Lower leg skin (tissue), 3 donors: ENCODE results near the gene TTC29.

Source experiments
- POLR2A ChIP-seq, 2 donors: fragments of 450-650 bp; IDR thresholded peaks; one replicate each; pipeline ENCODE4 v1.6.1; 2016 to 2017; ENCODE audit warnings: antibody characterized with exemption in 2 of 2, mild to moderate bottlenecking in 1 of 2, moderate library complexity in 1 of 2
- TF ChIP-seq, protein P1 (sequence below), 3 donors: fragments of 450-650 bp; IDR thresholded peaks; one replicate each; pipeline ENCODE4 v1.5.1; 2016; ENCODE audit warnings: antibody characterized with exemption in 3 of 3, mild to moderate bottlenecking in 3 of 3, moderate library complexity in 2 of 3

DNA sequence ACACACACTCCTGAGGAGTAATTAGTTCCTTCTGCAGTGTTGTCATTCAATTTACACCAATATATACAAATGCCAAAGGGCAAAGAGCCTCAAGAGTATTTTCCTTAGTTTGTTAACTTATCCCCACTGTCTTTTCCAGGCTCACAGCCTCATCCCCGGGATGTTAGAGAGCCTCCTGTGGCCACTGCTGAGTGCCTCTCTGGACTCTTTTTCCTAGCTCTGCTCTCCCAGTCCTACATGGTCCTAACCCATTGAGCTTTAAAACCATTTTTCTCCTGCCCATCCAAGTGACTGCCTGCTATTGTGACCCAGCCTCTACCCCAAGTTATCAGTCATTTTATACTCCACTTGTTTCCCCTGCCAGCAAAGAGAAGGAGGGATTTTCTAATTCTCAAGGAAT is 23.5 kb upstream of the TTC29 start:
- TF ChIP-seq, protein P1, sequence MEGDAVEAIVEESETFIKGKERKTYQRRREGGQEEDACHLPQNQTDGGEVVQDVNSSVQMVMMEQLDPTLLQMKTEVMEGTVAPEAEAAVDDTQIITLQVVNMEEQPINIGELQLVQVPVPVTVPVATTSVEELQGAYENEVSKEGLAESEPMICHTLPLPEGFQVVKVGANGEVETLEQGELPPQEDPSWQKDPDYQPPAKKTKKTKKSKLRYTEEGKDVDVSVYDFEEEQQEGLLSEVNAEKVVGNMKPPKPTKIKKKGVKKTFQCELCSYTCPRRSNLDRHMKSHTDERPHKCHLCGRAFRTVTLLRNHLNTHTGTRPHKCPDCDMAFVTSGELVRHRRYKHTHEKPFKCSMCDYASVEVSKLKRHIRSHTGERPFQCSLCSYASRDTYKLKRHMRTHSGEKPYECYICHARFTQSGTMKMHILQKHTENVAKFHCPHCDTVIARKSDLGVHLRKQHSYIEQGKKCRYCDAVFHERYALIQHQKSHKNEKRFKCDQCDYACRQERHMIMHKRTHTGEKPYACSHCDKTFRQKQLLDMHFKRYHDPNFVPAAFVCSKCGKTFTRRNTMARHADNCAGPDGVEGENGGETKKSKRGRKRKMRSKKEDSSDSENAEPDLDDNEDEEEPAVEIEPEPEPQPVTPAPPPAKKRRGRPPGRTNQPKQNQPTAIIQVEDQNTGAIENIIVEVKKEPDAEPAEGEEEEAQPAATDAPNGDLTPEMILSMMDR (IDR thresholded peaks at IDR 0.05) = no peak
- TF ChIP-seq POLR2A (IDR thresholded peaks at IDR 0.05) = no peak
